Lower leg skin (tissue), 4 donors: ENCODE data around the gene CORO1C. TPM values are rescaled to one million over a fixed set of nuclear protein-coding genes. Genes with fewer than 3 reads are reported as not detected.

Source experiments
- DNase-seq, 2 donors: peaks; one replicate each; pipeline ENCODE4 v3.0.0-alpha.2; 2019; ENCODE audit warnings: low spot score in 2 of 2
- H3K4me3 ChIP-seq: fragments of 200-600 bp; sonication (generic); 2 replicates; pipeline ENCODE4 v1.5.1; 2017; ENCODE audit warnings: mild to moderate bottlenecking, low read depth; ENCODE audit not compliant: poor library complexity, severe bottlenecking
- POLR2A ChIP-seq, 2 donors: fragments of 450-650 bp; IDR thresholded peaks; one replicate each; pipeline ENCODE4 v1.6.1; 2016 to 2017; ENCODE audit warnings: antibody characterized with exemption in 2 of 2, mild to moderate bottlenecking in 1 of 2, moderate library complexity in 1 of 2
- WGBS, 2 donors: methylation state at CpG; one replicate each; pipeline ENCODE4 v1.1.5; 2018; 5-methylcytosine and 5-hydroxymethylcytosine counted together
- intact Hi-C: fragments of 100-400 bp; cut with DNase I; formaldehyde crosslinking; loops from one replicate; pipeline ENCODE4 v1.15.0; 2023; ENCODE audit warnings: low total_unique reads
- total RNA-seq, 4 donors: library from RNA; depleted of rRNA; stranded (reverse); fragments of >200 nt; gene quantifications; one replicate each; pipeline ENCODE4 v1.1.0, GENCODE V29; 2016
- TF ChIP-seq, protein P1 (sequence below), 3 donors: fragments of 450-650 bp; IDR thresholded peaks; one replicate each; pipeline ENCODE4 v1.5.1; 2016; ENCODE audit warnings: antibody characterized with exemption in 3 of 3, mild to moderate bottlenecking in 3 of 3, moderate library complexity in 2 of 3

The CORO1C gene
- total RNA-seq, 4 donors from 2014 or later, result 86.5 to 193 (median 146) TPM

DNA sequence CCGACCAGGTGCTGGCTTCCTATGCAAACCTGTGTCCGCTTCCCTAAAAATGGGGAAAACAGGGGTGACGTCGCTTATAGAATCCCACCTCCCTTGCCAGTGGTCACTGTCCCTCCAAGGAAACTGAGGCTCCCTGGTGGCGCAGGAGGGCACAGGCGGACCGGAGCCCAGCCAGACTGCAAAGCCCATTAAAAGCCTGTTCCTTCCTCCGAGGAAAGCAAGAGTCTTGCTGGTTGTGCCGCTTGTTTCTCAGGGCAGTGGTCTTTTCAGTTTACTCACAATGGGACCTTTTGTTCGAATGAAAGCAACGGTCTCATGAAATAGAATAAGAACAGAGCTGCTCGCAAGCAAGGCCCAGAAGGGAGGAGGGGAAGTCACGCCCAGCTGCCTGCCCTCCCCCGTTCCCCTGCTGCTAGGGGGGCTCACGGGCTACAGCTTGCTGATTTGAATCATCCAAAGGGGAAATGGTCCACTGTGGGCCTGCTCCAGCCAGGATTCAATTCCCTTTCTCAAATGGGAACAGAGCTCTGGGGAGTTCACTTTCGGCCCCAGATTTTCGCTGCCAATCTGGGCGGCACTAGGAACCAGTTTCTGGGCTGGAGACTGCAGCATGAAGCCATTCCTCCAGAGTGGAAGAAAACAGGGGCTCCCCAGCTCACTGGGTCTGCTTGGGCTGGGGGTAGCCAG is 93.0 kb downstream of the CORO1C start:
- intact Hi-C loops, result no loop called here
- TF ChIP-seq POLR2A (IDR thresholded peaks at IDR 0.05), result no peak
- TF ChIP-seq, protein P1, sequence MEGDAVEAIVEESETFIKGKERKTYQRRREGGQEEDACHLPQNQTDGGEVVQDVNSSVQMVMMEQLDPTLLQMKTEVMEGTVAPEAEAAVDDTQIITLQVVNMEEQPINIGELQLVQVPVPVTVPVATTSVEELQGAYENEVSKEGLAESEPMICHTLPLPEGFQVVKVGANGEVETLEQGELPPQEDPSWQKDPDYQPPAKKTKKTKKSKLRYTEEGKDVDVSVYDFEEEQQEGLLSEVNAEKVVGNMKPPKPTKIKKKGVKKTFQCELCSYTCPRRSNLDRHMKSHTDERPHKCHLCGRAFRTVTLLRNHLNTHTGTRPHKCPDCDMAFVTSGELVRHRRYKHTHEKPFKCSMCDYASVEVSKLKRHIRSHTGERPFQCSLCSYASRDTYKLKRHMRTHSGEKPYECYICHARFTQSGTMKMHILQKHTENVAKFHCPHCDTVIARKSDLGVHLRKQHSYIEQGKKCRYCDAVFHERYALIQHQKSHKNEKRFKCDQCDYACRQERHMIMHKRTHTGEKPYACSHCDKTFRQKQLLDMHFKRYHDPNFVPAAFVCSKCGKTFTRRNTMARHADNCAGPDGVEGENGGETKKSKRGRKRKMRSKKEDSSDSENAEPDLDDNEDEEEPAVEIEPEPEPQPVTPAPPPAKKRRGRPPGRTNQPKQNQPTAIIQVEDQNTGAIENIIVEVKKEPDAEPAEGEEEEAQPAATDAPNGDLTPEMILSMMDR (IDR thresholded peaks at IDR 0.05), result no peak
- DNase-seq, result peak; percentile 42 to 83
- H3K4me3 ChIP-seq, result no peak overlapping the region
- WGBS, 2 donors, result 27 to 34% methylated on average over 18 of the region's 18 CpGs

DNA sequence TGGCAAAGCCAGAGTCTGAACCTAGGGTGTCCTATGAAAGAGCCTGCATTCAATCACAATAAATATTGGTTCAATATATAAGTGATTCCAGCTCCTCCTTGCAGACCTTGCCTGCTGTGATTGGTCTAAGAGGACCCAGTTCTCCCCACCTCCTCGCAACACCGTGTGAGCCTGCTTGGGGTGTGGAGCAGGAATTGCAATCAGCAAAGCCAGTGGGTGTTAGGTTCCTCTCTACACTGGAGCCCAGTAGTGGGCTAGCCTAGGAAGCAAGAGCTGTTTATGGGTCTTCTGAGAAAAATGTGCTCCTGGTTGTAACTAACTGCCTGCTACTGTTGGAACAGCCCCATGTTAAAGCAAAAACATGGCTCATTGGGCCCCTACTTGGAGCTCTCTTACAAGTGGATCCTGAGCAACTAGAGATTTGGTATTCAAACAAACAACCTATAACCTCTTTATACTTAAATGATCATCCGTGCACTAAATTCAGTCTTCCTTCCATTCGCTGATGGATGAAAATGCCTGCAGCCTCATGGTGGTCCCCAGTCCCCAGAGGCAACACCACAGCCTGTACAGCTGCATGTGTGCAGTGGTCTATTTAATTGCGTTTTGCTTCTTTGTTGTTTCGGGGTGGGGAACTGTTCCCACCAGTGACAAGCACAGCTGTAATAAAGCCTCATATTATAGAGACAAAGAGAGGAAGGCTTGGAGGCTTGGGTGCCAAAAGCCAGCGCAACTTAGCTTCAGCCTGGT is 93.9 kb downstream of the CORO1C start:
- no peak overlapping the region for H3K4me3 ChIP-seq
- TF ChIP-seq POLR2A (IDR thresholded peaks at IDR 0.05), result no peak
- TF ChIP-seq, protein P1 (IDR thresholded peaks at IDR 0.05), result no peak
- intact Hi-C loops, result no loop called here
- DNase-seq, result peak in 1 of 2 donors; percentile 66
- WGBS, 2 donors, result 73 to 78% methylated on average over 7 of the region's 7 CpGs

- 84 to 86% methylated on average over 6 of the region's 6 CpGs for WGBS, 2 donors
- intact Hi-C loops, result no loop called here
- H3K4me3 ChIP-seq, result no peak overlapping the region
- TF ChIP-seq, protein P1 (IDR thresholded peaks at IDR 0.05), result no peak
- no peak for TF ChIP-seq POLR2A (IDR thresholded peaks at IDR 0.05)
- peak in 1 of 2 donors; percentile 63 for DNase-seq
Measured at GRCh38 chr12:108635997-108636808, 95.1 kb downstream of the CORO1C start.

GRCh38 chr12:108635201-108635996 is 95.9 kb downstream of the CORO1C start:
- H3K4me3 ChIP-seq, result no peak overlapping the region
- TF ChIP-seq POLR2A (IDR thresholded peaks at IDR 0.05), result no peak
- TF ChIP-seq, protein P1 (IDR thresholded peaks at IDR 0.05), result no peak
- peak in 1 of 2 donors; percentile 84 for DNase-seq
- intact Hi-C loops, result no loop called here
- WGBS, 2 donors, result 38 to 44% methylated on average over 15 of the region's 15 CpGs

- intact Hi-C loops, result no loop called here
- DNase-seq, result peak in 1 of 2 donors; percentile 88
- no peak overlapping the region for H3K4me3 ChIP-seq
- WGBS, 2 donors, result 67 to 69% methylated on average over 4 of the region's 4 CpGs
- TF ChIP-seq POLR2A (IDR thresholded peaks at IDR 0.05), result no peak
Measured at GRCh38 chr12:108634341-108634751, 97.0 kb downstream of the CORO1C start.
